ENCODE results near the gene VASP.

- no peak for TF ChIP-seq POLR2AphosphoS5 (IDR thresholded peaks at IDR 0.05; ENCODE audit: low read depth, low read length)
- no peak for TF ChIP-seq REST (IDR thresholded peaks at IDR 0.05; ENCODE audit: insufficient read depth in 1 of 2, low read depth in 2 of 2, low read length in 2 of 2)
These were observed 21.0 kb downstream of the VASP start for GRCh38 chr19:45528149-45528743.
